Measurements from ENCODE around the gene PCIF1. TPM values are rescaled to one million over a fixed set of nuclear protein-coding genes. Genes with fewer than 3 reads are reported as not detected.

Gene PCIF1
- total and polyA plus RNA-seq, 9 donors: 9.4 to 31.7 (median 26.9) TPM

DNA sequence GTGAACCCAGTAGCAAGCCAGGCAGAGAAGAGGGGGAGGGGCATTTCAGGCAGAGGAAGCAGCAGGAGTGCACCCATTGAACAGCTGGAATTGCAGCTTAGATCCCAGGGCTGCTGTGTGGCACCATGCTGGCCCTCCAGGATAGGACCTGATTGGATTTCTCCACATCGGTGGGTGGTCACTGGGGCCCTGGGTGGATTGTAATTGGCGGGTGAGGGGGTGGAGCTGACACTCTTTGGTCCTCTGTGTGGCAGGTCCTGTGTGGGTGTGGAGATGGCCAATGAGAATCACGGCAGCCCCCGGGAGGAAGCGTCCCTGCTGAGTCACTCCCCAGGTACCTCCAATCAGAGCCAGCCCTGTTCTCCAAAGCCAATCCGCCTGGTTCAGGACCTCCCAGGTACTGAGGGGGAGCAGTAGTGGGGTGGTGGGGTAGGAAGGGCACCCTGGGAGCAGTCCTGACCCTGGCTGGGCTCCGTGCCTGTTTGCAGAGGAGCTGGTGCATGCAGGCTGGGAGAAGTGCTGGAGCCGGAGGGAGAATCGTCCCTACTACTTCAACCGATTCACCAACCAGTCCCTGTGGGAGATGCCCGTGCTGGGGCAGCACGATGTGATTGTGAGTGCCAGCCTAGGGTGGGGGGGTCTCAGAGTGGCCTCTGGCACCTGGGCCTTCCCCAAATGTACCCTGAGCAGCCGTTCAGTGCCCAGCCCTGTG lies 4.4 kb downstream of the PCIF1 start:
- Histone ChIP-seq H3K27me3 (ENCODE audit: control insufficient read depth, insufficient read depth, low read length) (no peaks in the 10 kb centered on the region), H3K4me3 (ENCODE audit: low read length) (no peak overlapping the region)

DNA sequence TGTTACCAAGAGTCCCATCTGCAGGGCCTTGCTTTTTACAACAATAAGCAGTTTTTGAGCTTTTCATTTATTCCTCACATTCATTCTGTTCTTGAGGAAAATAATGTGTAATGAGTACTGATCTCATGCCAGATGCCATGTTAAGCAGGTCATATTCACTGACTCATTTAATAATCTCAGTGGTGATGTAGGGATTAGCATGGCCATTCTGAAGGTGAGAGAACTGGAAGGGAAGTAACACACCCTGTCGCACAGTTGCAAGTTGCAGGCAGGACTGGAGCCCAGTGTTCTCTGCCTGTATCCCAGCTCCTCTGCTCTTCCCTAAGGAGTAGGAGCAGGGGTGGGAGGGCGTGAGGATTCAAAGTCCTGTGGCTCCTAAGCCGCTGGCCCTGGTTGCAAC lies 5.6 kb downstream of the PCIF1 start:
- Histone ChIP-seq H3K4me1 (ENCODE audit: control insufficient read depth, insufficient read depth, low read length) (peaks cover 5% of the 10 kb centered on the region), H3K36me3 (ENCODE audit: control insufficient read depth, insufficient read depth, low read length) (peaks cover 74% of the 10 kb centered on the region), H3K4me3 (ENCODE audit: low read length) (no peak overlapping the region), H3K9me3 (replicated peaks; ENCODE audit: control insufficient read depth, low read depth, low read length) (no peaks in the 10 kb centered on the region), H3K27ac (ENCODE audit: low read length) (no peak overlapping the region), H3K27me3 (ENCODE audit: control insufficient read depth, insufficient read depth, low read length) (no peaks in the 10 kb centered on the region)
- 86% methylated on average over 1 of the region's 3 CpGs for WGBS (ENCODE audit: insufficient coverage)
- DNase-seq: no peak

More for the DNA sequence above, 4.4 kb downstream of the PCIF1 start:
- WGBS (ENCODE audit: insufficient coverage): 89% methylated on average over 5 of the region's 13 CpGs
- peaks cover 63% of the 10 kb centered on the region for H3K36me3 ChIP-seq (ENCODE audit: control insufficient read depth, insufficient read depth, low read length)
- H3K27ac ChIP-seq (ENCODE audit: low read length): no peak overlapping the region
- peaks cover 9% of the 10 kb centered on the region for H3K4me1 ChIP-seq (ENCODE audit: control insufficient read depth, insufficient read depth, low read length)
- H3K9me3 ChIP-seq (replicated peaks; ENCODE audit: control insufficient read depth, low read depth, low read length): no peaks in the 10 kb centered on the region
- DNase-seq: no peak

DNA sequence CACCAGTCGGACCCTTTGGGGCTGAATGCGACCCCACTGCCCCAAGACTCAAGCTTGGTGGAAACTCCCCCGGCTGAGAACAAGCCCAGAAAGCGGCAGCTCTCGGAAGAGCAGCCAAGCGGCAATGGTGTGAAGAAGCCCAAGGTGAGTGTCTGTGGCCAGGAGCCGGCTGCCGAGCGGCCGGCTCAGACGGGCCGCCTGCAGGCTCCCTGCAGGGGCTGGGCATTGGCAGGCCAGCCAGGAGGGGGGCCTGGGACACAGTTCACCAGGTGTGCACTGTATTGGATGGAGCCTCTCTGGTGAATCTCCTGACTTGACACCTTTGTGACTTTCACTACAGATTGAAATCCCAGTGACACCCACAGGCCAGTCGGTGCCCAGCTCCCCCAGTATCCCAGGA lies 6.0 kb downstream of the PCIF1 start:
- Histone ChIP-seq H3K27me3 (ENCODE audit: control insufficient read depth, insufficient read depth, low read length) (no peaks in the 10 kb centered on the region), H3K4me1 (ENCODE audit: control insufficient read depth, insufficient read depth, low read length) (peaks cover 5% of the 10 kb centered on the region), H3K4me3 (ENCODE audit: low read length) (no peak overlapping the region), H3K9me3 (replicated peaks; ENCODE audit: control insufficient read depth, low read depth, low read length) (no peaks in the 10 kb centered on the region), H3K36me3 (ENCODE audit: control insufficient read depth, insufficient read depth, low read length) (peaks cover 79% of the 10 kb centered on the region), H3K27ac (ENCODE audit: low read length) (no peak overlapping the region)
- DNase-seq: no peak
- WGBS (ENCODE audit: insufficient coverage): 92% methylated on average over 10 of the region's 13 CpGs

DNA sequence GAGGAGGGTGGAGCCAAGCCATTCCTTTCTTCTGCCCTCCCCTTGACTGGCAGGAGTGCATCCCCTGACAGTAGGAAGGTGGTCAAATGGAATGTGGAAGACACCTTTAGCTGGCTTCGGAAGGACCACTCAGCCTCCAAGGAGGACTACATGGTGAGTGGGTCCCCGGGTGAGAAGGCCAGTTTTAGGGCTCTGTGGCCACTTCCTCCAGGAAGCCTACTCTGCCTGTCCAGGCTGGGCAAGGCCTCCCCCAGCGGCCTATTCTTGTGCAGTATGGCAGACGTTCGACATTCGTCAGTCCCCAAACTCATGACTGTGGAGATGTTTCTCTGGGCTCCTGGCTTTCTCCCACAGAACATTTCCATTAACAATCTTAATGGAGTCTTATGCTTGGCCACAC lies 9.1 kb downstream of the PCIF1 start:
- no peaks in the 10 kb centered on the region for H3K9me3 ChIP-seq (replicated peaks; ENCODE audit: control insufficient read depth, low read depth, low read length)
- H3K36me3 ChIP-seq (ENCODE audit: control insufficient read depth, insufficient read depth, low read length): peaks cover 93% of the 10 kb centered on the region
- DNase-seq: no peak
- H3K27me3 ChIP-seq (ENCODE audit: control insufficient read depth, insufficient read depth, low read length): no peaks in the 10 kb centered on the region
- H3K4me3 ChIP-seq (ENCODE audit: low read length): no peak overlapping the region
- H3K27ac ChIP-seq (ENCODE audit: low read length): no peak overlapping the region
- 87% methylated on average over 6 of the region's 6 CpGs for WGBS (ENCODE audit: insufficient coverage)
- H3K4me1 ChIP-seq (ENCODE audit: control insufficient read depth, insufficient read depth, low read length): no peaks in the 10 kb centered on the region

DNA sequence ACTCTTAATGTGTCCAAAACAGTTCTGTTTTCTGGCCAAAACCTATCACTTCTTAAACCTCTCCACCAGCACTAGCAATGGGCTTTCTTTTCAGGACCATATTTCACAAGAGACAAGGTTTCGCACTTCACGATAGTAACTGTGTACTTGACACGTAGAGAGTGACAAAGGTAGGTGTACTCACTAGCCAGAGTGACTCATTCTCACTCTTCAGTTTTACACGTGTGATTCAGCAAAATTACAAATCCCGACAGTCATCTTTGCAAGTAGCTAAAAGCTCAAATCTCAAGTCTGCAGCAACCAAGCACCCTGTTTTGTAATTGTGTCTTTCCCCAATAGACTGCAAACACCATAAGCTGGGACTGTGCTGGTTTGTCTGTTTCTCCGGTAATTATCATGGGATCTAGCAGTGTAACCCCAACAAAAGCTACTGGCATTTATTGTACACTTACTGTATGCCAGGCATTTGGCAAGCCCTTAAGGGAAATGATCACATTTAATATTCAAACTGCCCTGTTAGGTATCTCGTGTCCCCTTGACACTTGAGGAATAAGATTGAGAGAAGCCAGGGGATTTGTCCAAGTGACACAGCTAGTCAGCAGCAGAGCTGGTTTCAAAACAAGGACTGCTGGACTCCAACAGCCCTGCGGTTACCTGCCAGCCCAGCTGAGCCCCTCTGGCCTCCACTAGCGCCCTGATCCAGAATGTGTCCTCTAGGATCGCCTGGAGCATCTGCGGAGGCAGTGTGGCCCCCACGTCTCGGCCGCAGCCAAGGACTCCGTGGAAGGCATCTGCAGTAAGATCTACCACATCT lies 9.9 kb downstream of the PCIF1 start:
- Histone ChIP-seq H3K4me1 (ENCODE audit: control insufficient read depth, insufficient read depth, low read length) (peaks cover 5% of the 10 kb centered on the region), H3K36me3 (ENCODE audit: control insufficient read depth, insufficient read depth, low read length) (peaks cover 93% of the 10 kb centered on the region), H3K4me3 (ENCODE audit: low read length) (no peak overlapping the region), H3K27me3 (ENCODE audit: control insufficient read depth, insufficient read depth, low read length) (no peaks in the 10 kb centered on the region), H3K9me3 (replicated peaks; ENCODE audit: control insufficient read depth, low read depth, low read length) (no peaks in the 10 kb centered on the region), H3K27ac (ENCODE audit: low read length) (no peak overlapping the region)
- no peak for DNase-seq
- whole genome bisulfite sequencing (ENCODE audit: insufficient coverage): 85% methylated on average over 12 of the region's 15 CpGs

DNA sequence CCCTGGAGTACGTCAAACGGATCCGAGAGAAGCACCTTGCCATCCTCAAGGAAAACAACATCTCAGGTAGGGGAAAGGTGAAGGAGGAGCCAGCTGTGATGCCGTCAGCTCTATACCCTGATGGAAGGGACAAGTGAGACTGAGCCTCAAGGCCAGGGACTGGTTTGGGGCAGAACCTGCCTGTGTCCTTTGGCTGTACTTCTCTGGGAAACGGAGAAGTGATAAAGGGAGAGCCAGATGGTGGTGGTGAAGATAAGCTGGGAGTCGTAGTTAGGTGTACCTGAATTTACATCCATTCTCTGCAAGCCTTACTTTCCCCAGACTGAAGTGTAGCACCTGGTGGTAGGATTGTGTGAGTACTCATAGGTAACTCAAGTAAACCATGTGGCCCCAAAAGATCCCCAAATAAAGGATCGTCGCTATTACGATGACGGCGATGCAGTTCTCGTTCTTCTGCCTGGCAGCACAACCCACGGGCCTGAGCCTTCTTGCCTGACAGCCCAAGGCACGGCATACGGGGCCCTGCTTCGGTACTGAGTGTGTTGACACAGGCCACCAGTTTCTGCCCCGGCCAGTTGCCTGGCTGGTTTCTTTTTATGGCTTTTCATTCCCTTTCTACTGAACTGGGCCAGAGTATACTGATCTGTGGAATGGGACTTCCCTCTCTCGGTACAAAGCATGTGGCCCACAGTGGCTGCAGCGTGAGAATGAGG lies 10.6 kb downstream of the PCIF1 start:
- no peak overlapping the region for H3K4me3 ChIP-seq (ENCODE audit: low read length)
- H3K27me3 ChIP-seq (ENCODE audit: control insufficient read depth, insufficient read depth, low read length): no peaks in the 10 kb centered on the region
- no peak overlapping the region for H3K27ac ChIP-seq (ENCODE audit: low read length)
- H3K4me1 ChIP-seq (ENCODE audit: control insufficient read depth, insufficient read depth, low read length): peaks cover 5% of the 10 kb centered on the region
- H3K36me3 ChIP-seq (ENCODE audit: control insufficient read depth, insufficient read depth, low read length): peaks cover 93% of the 10 kb centered on the region
- no peak for DNase-seq
- H3K9me3 ChIP-seq (replicated peaks; ENCODE audit: control insufficient read depth, low read depth, low read length): no peaks in the 10 kb centered on the region
- 84% methylated on average over 14 of the region's 19 CpGs for WGBS (ENCODE audit: insufficient coverage)

DNA sequence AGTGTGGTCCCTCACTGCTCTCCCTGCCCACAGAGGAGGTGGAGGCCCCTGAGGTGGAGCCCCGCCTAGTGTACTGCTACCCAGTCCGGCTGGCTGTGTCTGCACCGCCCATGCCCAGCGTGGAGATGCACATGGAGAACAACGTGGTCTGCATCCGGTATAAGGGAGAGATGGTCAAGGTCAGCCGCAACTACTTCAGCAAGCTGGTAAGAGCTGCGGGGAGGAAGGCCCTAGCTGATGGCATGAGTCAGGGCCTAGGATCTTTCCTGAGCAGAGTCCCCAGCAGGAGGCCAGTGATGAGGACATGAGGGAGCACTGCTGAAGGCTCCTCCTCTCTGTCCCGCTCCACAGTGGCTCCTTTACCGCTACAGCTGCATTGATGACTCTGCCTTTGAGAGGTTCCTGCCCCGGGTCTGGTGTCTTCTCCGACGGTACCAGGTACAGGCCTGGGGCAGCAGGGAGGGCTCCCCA lies 11.2 kb downstream of the PCIF1 start:
- 80% methylated on average over 13 of the region's 13 CpGs for WGBS (ENCODE audit: insufficient coverage)
- Histone ChIP-seq H3K27me3 (ENCODE audit: control insufficient read depth, insufficient read depth, low read length) (no peaks in the 10 kb centered on the region), H3K36me3 (ENCODE audit: control insufficient read depth, insufficient read depth, low read length) (peaks cover 93% of the 10 kb centered on the region), H3K27ac (ENCODE audit: low read length) (no peak overlapping the region), H3K4me3 (ENCODE audit: low read length) (no peak overlapping the region), H3K9me3 (replicated peaks; ENCODE audit: control insufficient read depth, low read depth, low read length) (no peaks in the 10 kb centered on the region), H3K4me1 (ENCODE audit: control insufficient read depth, insufficient read depth, low read length) (peaks cover 5% of the 10 kb centered on the region)
- DNase-seq: no peak

DNA sequence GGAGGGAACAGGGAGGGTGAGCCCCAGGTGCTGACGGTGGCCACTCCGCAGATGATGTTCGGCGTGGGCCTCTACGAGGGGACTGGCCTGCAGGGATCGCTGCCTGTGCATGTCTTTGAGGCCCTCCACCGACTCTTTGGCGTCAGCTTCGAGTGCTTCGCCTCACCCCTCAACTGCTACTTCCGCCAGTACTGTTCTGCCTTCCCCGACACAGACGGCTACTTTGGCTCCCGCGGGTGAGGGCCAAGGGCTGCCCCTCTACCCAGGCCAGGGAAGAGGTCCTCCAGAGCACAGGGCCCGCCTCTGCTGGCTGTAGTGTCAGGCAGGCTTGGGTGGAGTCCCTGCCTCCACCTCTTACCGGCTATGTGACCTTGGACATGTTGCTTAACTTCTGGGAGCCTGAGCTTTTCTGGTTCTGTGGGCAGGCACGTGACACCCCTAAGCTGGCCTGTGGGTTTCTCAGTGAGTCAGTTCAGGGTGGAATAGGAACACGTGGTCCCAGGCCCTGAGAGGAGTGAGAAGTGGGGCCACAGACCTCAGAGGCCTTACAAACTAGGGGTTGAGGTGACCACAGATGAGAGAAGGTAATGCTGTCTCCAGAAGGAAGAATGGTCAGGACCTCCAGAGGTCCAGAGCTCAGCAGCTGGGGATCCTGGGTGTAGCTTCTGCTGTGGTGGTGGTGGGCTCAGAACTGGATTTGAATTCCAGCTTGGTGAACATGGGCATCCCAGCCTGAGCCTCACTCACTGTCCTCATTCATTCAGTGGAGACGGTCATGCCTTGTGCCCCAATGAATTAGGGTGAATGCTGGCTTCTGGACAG lies 11.9 kb downstream of the PCIF1 start:
- no peak overlapping the region for H3K27ac ChIP-seq (ENCODE audit: low read length)
- no peak overlapping the region for H3K4me3 ChIP-seq (ENCODE audit: low read length)
- peak; percentile 48 for DNase-seq
- peaks cover 91% of the 10 kb centered on the region for H3K36me3 ChIP-seq (ENCODE audit: control insufficient read depth, insufficient read depth, low read length)
- WGBS (ENCODE audit: insufficient coverage): 82% methylated on average over 20 of the region's 20 CpGs
- H3K9me3 ChIP-seq (replicated peaks; ENCODE audit: control insufficient read depth, low read depth, low read length): no peaks in the 10 kb centered on the region
- peaks cover 5% of the 10 kb centered on the region for H3K4me1 ChIP-seq (ENCODE audit: control insufficient read depth, insufficient read depth, low read length)
- H3K27me3 ChIP-seq (ENCODE audit: control insufficient read depth, insufficient read depth, low read length): no peaks in the 10 kb centered on the region

DNA sequence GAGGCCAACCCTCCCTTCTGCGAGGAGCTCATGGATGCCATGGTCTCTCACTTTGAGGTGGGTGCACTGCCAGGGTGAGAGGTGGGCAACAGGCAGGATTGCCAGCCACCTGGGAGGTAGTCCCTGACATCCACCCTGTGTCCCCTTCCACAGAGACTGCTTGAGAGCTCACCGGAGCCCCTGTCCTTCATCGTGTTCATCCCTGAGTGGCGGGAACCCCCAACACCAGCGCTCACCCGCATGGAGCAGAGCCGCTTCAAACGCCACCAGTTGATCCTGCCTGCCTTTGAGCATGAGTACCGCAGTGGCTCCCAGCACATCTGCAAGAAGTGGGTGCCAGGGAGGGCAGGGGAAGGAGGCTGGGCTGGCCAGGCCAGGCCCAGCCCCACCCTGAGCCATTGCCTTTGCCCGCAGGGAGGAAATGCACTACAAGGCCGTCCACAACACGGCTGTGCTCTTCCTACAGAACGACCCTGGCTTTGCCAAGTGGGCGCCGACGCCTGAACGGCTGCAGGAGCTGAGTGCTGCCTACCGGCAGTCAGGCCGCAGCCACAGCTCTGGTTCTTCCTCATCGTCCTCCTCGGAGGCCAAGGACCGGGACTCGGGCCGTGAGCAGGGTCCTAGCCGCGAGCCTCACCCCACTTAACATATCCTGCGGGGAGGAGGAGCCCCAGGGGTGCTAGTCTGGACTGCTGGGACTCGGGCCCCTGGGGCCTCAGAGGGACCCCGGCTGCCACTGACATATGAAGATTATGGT lies 12.8 kb downstream of the PCIF1 start:
- Histone ChIP-seq H3K27ac (ENCODE audit: low read length) (no peak overlapping the region), H3K27me3 (ENCODE audit: control insufficient read depth, insufficient read depth, low read length) (no peaks in the 10 kb centered on the region), H3K4me3 (ENCODE audit: low read length) (no peak overlapping the region), H3K9me3 (replicated peaks; ENCODE audit: control insufficient read depth, low read depth, low read length) (no peaks in the 10 kb centered on the region), H3K4me1 (ENCODE audit: control insufficient read depth, insufficient read depth, low read length) (peaks cover 5% of the 10 kb centered on the region), H3K36me3 (ENCODE audit: control insufficient read depth, insufficient read depth, low read length) (peaks cover 97% of the 10 kb centered on the region)
- DNase-seq: no peak
- 83% methylated on average over 27 of the region's 29 CpGs for WGBS (ENCODE audit: insufficient coverage)
